Measurements from ENCODE around the gene PNMA3. TPM values are rescaled to one million over a fixed set of nuclear protein-coding genes. Genes with fewer than 3 reads are reported as not detected.

The PNMA3 gene
- total and polyA plus RNA-seq, 10 of the 15 experiments (the other 5 are each of a cell fraction or from before 2014, with no cell fraction given): 0.06 TPM; not detected in 9

GRCh38 chrX:153064061-153064460, 7.8 kb downstream of the PNMA3 start:
- Histone ChIP-seq H3K27me3 (replicated peaks in 1 of 2; ENCODE audit: control insufficient read depth in 2 of 2, insufficient read depth in 2 of 2, low read length in 1 of 2) (no peaks in the 10 kb centered on the region), H3K27ac (ENCODE audit: control insufficient read depth, insufficient read depth) (no peak overlapping the region), H3K4me2 (ENCODE audit: control insufficient read depth, insufficient read depth) (no peak overlapping the region), H3K9ac (ENCODE audit: control insufficient read depth, insufficient read depth, low read length) (no peak overlapping the region), H3K79me2 (ENCODE audit: control insufficient read depth, insufficient read depth, low read length) (no peaks in the 10 kb centered on the region), H3K9me3 (replicated peaks; ENCODE audit: control insufficient read depth, insufficient read depth, low read length) (no peaks in the 10 kb centered on the region), H4K20me1 (ENCODE audit: control insufficient read depth, insufficient read depth) (no peaks in the 10 kb centered on the region), H3K4me1 (ENCODE audit: control insufficient read depth, insufficient read depth, low read length) (no peaks in the 10 kb centered on the region), H3K36me3 (ENCODE audit: control insufficient read depth in 2 of 2, insufficient read depth in 2 of 2, low read length in 1 of 2) (no peaks in the 10 kb centered on the region), H3K4me3 (no peak overlapping the region), H2AFZ (ENCODE audit: control insufficient read depth, low read depth, low read length) (no peak overlapping the region)
- WGBS (ENCODE audit: insufficient coverage, insufficient replicate concordance, low lambda C conversion rate, missing lambda C conversion rate): 30% methylated on average over 2 of the region's 2 CpGs
- in situ Hi-C loops (cut with MboI): no loop called here
- ChIA-PET POLR2A (no interaction called here), SMC1A (ENCODE audit: uncharacterized antibody, unreplicated experiment) (no interaction called here), RAD21 (ENCODE audit: unreplicated experiment) (no interaction called here), CTCF (no interaction called here)
- no peak for FAIRE-seq
- no TSS peak for BruUV-seq (replicated peaks)
- intact Hi-C loops (cut with micrococcal nuclease; ENCODE audit: unreplicated experiment): loop anchor here (5.0 kb wide), 1 partner anchor 253 kb away; no protein-coding TSS in a partner anchor
- ATAC-seq: no peak
- DNase-seq (ENCODE audit: low read depth, low spot score): no peak
- TF ChIP-seq IRF3 (IDR thresholded peaks at IDR 0.05) (no peak), PAX5 (IDR thresholded peaks at IDR 0.05; ENCODE audit: borderline replicate concordance, low read depth, low read length) (no peak), USF1 (IDR thresholded peaks at IDR 0.05; ENCODE audit: borderline replicate concordance, extremely low read length, insufficient read depth, low read depth, low read length) (no peak), SUPT20H (IDR thresholded peaks at IDR 0.05; ENCODE audit: borderline replicate concordance, control insufficient read depth, low read depth, low read length) (no peak), PML (IDR thresholded peaks at IDR 0.05; ENCODE audit: low read length) (no peak), ATF2 (IDR thresholded peaks at IDR 0.05; ENCODE audit: low read length) (no peak), RAD51 (IDR thresholded peaks at IDR 0.05) (no peak), IRF4 (IDR thresholded peaks at IDR 0.05; ENCODE audit: low read depth, low read length) (no peak), NRF1 (conservative IDR thresholded peaks at IDR 0.05; ENCODE audit: low read depth, low read length) (no peak), ZSCAN29 (IDR thresholded peaks at IDR 0.05) (no peak), NFXL1 (IDR thresholded peaks at IDR 0.05; ENCODE audit: borderline replicate concordance) (no peak), BCL3 (IDR thresholded peaks at IDR 0.05; ENCODE audit: borderline replicate concordance, insufficient read depth, low read depth, low read length, poor library complexity, severe bottlenecking) (no peak), HCFC1 (IDR thresholded peaks at IDR 0.05; ENCODE audit: low read length) (no peak), MEF2A (IDR thresholded peaks at IDR 0.05; ENCODE audit: insufficient read depth, low read depth, low read length) (no peak), CUX1 (IDR thresholded peaks at IDR 0.05; ENCODE audit: insufficient replicate concordance, low read depth, low read length) (no peak)
